Hepatocyte (in vitro differentiated cells): ENCODE data around the gene SMARCB1. TPM values are rescaled to one million over a fixed set of nuclear protein-coding genes. Genes with fewer than 3 reads are reported as not detected.

Experiments used
- DNase-seq: peaks from one replicate; pipeline ENCODE4 v3.0.0-alpha.2; 2016; ENCODE audit warnings: low spot score
- H2AFZ ChIP-seq: fragments of 200-600 bp; sonication (generic); 2 replicates; pipeline ENCODE4 v1.6.0; 2016; ENCODE audit warnings: antibody characterized with exemption, mild to moderate bottlenecking
- H3K27ac ChIP-seq: fragments of 200-600 bp; sonication (generic); 2 replicates; pipeline ENCODE4 v1.5.1; 2016; ENCODE audit warnings: mild to moderate bottlenecking
- H3K27me3 ChIP-seq: fragments of 200-600 bp; sonication (generic); 2 replicates; pipeline ENCODE4 v1.6.1; 2016
- H3K36me3 ChIP-seq: fragments of 200-600 bp; sonication (generic); replicated peaks from 2 replicates; pipeline ENCODE4 v1.5.1; 2016; ENCODE audit warnings: low read depth; ENCODE audit not compliant: insufficient read depth
- H3K4me1 ChIP-seq: fragments of 200-600 bp; sonication (generic); 2 replicates; pipeline ENCODE4 v1.5.1; 2016; ENCODE audit warnings: mild to moderate bottlenecking, moderate library complexity; ENCODE audit not compliant: insufficient read depth
- H3K4me2 ChIP-seq: fragments of 200-600 bp; sonication (generic); 2 replicates; pipeline ENCODE4 v1.6.0; 2016
- H3K4me3 ChIP-seq: fragments of 200-600 bp; sonication (generic); 2 replicates; pipeline ENCODE4 v1.5.1; 2016; ENCODE audit warnings: mild to moderate bottlenecking
- H3K79me2 ChIP-seq: fragments of 200-600 bp; sonication (generic); 2 replicates; pipeline ENCODE4 v1.6.0; 2017; ENCODE audit warnings: mild to moderate bottlenecking
- H3K9me2 ChIP-seq: fragments of 200-600 bp; sonication (generic); replicated peaks from 2 replicates; pipeline ENCODE4 v1.6.0; 2017; ENCODE audit warnings: mild to moderate bottlenecking; ENCODE audit not compliant: insufficient read depth
- H3K9me3 ChIP-seq: fragments of 200-600 bp; sonication (generic); 2 replicates; pipeline ENCODE4 v1.5.1; 2016; ENCODE audit warnings: low read depth, mild to moderate bottlenecking
- H4K20me1 ChIP-seq: fragments of 200-600 bp; sonication (generic); 2 replicates; pipeline ENCODE4 v1.6.0; 2016; ENCODE audit warnings: mild to moderate bottlenecking; ENCODE audit not compliant: insufficient read depth, poor library complexity, severe bottlenecking
- EZH2 ChIP-seq: fragments of 200-600 bp; sonication (generic); IDR thresholded peaks from 2 replicates; pipeline ENCODE4 v1.6.1; 2016; ENCODE audit warnings: antibody characterized with exemption, mild to moderate bottlenecking, borderline replicate concordance
- EZH2phosphoT487 ChIP-seq: fragments of 200-600 bp; sonication (generic); IDR thresholded peaks from one replicate; pipeline ENCODE4 v1.6.1; 2018; ENCODE audit warnings: antibody characterized with exemption, mild to moderate bottlenecking, low read depth, moderate library complexity; ENCODE audit not compliant: unreplicated experiment, severe bottlenecking
- whole genome bisulfite sequencing: methylation state at CpG from one replicate; pipeline ENCODE4 v1.1.6; 2016; ENCODE audit warnings: low lambda C conversion rate; ENCODE audit errors: missing lambda C conversion rate; 5-methylcytosine and 5-hydroxymethylcytosine counted together
- polyA plus RNA-seq: library from polyadenylated mRNA; unstranded; fragments of >200 nt; fragmentation: Nextera tagmentation; extraction: Ambion mirVana; gene quantifications from 2 replicates; pipeline ENCODE4 v1.2.1, GENCODE V29; 2016
- total RNA-seq: library from RNA; depleted of rRNA; stranded (reverse); fragments of >200 nt; gene quantifications from 2 replicates; pipeline ENCODE4 v1.2.3, GENCODE V29; 2014
- TF ChIP-seq, protein P1 (sequence below): fragments of 200-600 bp; sonication (generic); IDR thresholded peaks from 2 replicates; pipeline ENCODE4 v1.5.1; 2016; ENCODE audit warnings: antibody characterized with exemption, mild to moderate bottlenecking; ENCODE audit not compliant: poor library complexity

Gene SMARCB1
- total and polyA plus RNA-seq, 2 experiments from 2014 or later: 84.3 to 120 TPM

DNA sequence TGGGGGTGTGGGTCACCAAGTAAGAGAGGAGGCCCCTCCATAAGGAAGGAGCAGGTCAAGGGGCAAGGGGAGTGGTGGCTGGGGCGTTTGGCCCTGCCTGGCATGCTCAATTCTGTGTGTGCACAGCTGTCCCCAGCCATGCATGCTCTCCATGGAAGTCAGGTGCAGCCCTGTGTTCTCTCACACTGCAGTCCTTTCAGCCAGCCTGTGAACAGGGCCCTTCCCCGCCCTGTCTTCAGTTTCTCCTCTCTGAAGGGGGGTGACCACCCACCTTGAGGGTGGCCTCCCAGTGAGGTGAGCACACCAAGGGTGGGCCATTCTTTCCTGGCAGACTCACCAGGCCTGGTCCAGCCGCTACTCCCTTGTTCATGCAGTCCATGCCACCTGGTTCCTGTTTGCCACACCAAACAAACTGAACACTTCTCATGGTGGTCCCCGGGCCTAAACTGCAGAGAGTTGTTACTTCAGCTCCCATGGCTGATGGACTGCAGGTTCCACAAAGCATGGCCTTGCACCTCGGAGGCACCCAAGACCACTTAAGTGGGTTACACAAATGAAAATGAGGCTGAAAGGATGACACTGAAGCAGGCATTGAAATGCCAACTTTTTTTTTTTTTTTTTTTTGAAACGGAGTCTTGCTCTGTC lies 17.3 kb upstream of the SMARCB1 start:
- H3K27ac ChIP-seq: no peak overlapping the region
- H3K79me2 ChIP-seq: peaks cover 2% of the 10 kb centered on the region
- H3K9me2 ChIP-seq: no peaks in the 10 kb centered on the region
- WGBS: 58% methylated on average over 6 of the region's 6 CpGs
- peaks cover 31% of the 10 kb centered on the region for H3K4me1 ChIP-seq
- no peaks in the 10 kb centered on the region for H3K9me3 ChIP-seq
- no peak overlapping the region for H2AFZ ChIP-seq
- TF ChIP-seq EZH2phosphoT487 (no peak), EZH2 (no peak)
- TF ChIP-seq, protein P1, sequence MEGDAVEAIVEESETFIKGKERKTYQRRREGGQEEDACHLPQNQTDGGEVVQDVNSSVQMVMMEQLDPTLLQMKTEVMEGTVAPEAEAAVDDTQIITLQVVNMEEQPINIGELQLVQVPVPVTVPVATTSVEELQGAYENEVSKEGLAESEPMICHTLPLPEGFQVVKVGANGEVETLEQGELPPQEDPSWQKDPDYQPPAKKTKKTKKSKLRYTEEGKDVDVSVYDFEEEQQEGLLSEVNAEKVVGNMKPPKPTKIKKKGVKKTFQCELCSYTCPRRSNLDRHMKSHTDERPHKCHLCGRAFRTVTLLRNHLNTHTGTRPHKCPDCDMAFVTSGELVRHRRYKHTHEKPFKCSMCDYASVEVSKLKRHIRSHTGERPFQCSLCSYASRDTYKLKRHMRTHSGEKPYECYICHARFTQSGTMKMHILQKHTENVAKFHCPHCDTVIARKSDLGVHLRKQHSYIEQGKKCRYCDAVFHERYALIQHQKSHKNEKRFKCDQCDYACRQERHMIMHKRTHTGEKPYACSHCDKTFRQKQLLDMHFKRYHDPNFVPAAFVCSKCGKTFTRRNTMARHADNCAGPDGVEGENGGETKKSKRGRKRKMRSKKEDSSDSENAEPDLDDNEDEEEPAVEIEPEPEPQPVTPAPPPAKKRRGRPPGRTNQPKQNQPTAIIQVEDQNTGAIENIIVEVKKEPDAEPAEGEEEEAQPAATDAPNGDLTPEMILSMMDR: no peak
- H3K27me3 ChIP-seq: no peaks in the 10 kb centered on the region
- no peaks in the 10 kb centered on the region for H4K20me1 ChIP-seq
- H3K4me3 ChIP-seq: no peak overlapping the region
- H3K36me3 ChIP-seq: no peaks in the 10 kb centered on the region
- DNase-seq: peak; percentile 12
- H3K4me2 ChIP-seq: no peak overlapping the region

GRCh38 chr22:23772315-23772648 lies 14.5 kb upstream of the SMARCB1 start:
- H4K20me1 ChIP-seq: no peaks in the 10 kb centered on the region
- TF ChIP-seq, protein P1: no peak
- TF ChIP-seq EZH2phosphoT487 (no peak), EZH2 (no peak)
- WGBS: 37% methylated on average over 4 of the region's 6 CpGs

DNA sequence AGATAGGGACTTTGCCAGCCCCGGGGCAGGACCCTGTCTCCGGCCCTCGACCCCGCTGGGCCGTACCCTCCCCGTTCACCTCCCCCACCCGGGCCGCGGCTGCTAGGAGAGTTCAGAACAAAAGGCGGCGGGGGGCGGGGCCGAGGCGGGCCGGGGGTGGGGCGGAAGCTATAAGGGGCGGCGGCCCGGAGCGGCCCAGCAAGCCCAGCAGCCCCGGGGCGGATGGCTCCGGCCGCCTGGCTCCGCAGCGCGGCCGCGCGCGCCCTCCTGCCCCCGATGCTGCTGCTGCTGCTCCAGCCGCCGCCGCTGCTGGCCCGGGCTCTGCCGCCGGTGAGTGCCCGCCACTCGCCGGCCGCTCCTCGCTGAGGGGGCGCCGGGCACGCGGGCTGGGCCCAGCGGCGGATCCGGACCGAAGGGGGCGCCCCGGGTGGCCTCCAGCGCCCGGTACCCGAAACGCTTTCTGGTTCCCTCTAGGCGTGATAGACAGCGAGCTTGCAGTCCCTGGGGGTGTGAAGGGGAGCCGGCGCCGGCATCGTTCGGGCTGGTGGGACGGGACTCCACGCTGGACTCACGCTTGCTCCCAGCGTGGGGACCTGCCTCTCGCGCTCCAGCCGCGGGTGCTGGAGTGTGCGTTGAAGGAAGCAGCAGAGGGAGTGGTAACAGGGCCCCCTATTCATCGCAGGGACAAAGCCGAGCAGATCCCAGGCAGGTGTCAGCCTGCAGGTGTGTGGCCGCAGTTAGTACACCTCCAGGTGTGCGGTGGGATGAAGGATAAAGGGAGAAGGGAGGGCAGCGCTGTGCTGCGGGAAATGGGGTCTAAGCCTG lies 13.9 kb upstream of the SMARCB1 start, which contains the start of gene MMP11:
TSS of gene MMP11 (plus strand) at position 201 of the 825 bp plus-strand sequence. CDS start at position 223, 22 bp downstream.
- WGBS: 2% methylated on average over 42 of the region's 79 CpGs
- H2AFZ ChIP-seq: peak within 1 kb of the TSS; percentile 68
- peaks cover 7% of the 10 kb centered on the region for H3K79me2 ChIP-seq
- peaks cover 36% of the 10 kb centered on the region for H3K4me1 ChIP-seq
- no peaks in the 10 kb centered on the region for H3K36me3 ChIP-seq
- H3K9me3 ChIP-seq: no peaks in the 10 kb centered on the region
- H3K27me3 ChIP-seq: no peaks in the 10 kb centered on the region
- no peaks in the 10 kb centered on the region for H3K9me2 ChIP-seq
- peak within 1 kb of the TSS; percentile 97 for H3K4me2 ChIP-seq
- TF ChIP-seq EZH2phosphoT487 (no peak), EZH2 (no peak)
- TF ChIP-seq, protein P1: no peak
- H3K4me3 ChIP-seq: peak within 1 kb of the TSS; percentile 83
- peak; percentile 86 for DNase-seq
- H4K20me1 ChIP-seq: no peaks in the 10 kb centered on the region
- H3K27ac ChIP-seq: peak within 1 kb of the TSS; percentile 72

More at GRCh38 chr22:23772315-23772648, 14.5 kb upstream of the SMARCB1 start:
- Histone ChIP-seq H3K27ac (peak overlapping the region; percentile 72), H3K79me2 (peaks cover 7% of the 10 kb centered on the region), H3K36me3 (no peaks in the 10 kb centered on the region), H3K4me2 (peak overlapping the region; percentile 97), H3K4me1 (peaks cover 36% of the 10 kb centered on the region), H3K27me3 (no peaks in the 10 kb centered on the region), H3K9me2 (no peaks in the 10 kb centered on the region), H3K4me3 (no peak overlapping the region), H2AFZ (peak overlapping the region; percentile 68), H3K9me3 (no peaks in the 10 kb centered on the region)
- DNase-seq: no peak
